Measurements from ENCODE around the gene ZNF778. TPM values are rescaled to one million over a fixed set of nuclear protein-coding genes. Genes with fewer than 3 reads are reported as not detected.
"Not testable (repeated sequence)": the region's sequence is repeated elsewhere in the genome, so short reads cannot be mapped to it uniquely, and the experiment has no call there.

The ZNF778 gene
- total RNA-seq, 2 donors from 2014 or later, result 12.9 to 30.2 TPM

DNA sequence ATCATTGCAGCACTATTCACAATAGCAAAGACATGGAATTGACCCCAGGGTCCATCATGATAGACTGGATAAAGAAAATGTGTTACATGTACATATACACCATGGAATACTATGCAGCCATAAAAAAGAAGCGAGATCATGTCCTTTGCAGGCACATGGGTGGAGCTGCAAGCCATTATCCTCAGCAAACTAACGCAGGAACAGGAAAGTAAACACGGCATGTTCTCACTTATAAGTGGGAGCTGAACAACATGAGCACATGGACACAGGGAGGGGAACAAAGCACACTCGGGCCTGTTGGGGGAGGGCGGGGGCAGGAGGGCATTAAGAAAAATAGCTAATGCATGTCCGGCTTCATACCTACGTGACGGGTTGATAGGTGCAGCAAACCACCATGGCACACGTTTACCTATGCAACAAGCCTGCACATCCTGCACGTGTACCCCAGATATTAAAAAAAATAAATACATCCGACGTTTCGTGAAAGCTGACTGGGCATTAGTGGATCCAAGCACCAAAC is 28.9 kb downstream of the ZNF778 start:
- Histone ChIP-seq H3K27me3 (replicated peaks; ENCODE audit: insufficient read depth) (no peaks in the 10 kb centered on the region), H3K27ac (peak overlapping the region in 1 of 2 donors; percentile 42), H3K9me3 (no peaks in the 10 kb centered on the region), H3K4me1 (replicated peaks) (no peaks in the 10 kb centered on the region), H3K36me3 (no peaks in the 10 kb centered on the region), H3K4me3 (peak overlapping the region; percentile 36 to 49)
- intact Hi-C loops (cut with DNase I), result loop anchor here (10.0 kb wide), 2 partner anchors 78 to 258 kb away; partner anchors contain the start of gene SPG7
- DNase-seq (ENCODE audit: low spot score), result no peak
- TF ChIP-seq POLR2AphosphoS5 (IDR thresholded peaks at IDR 0.05), result no peak
- TF ChIP-seq, protein P1, sequence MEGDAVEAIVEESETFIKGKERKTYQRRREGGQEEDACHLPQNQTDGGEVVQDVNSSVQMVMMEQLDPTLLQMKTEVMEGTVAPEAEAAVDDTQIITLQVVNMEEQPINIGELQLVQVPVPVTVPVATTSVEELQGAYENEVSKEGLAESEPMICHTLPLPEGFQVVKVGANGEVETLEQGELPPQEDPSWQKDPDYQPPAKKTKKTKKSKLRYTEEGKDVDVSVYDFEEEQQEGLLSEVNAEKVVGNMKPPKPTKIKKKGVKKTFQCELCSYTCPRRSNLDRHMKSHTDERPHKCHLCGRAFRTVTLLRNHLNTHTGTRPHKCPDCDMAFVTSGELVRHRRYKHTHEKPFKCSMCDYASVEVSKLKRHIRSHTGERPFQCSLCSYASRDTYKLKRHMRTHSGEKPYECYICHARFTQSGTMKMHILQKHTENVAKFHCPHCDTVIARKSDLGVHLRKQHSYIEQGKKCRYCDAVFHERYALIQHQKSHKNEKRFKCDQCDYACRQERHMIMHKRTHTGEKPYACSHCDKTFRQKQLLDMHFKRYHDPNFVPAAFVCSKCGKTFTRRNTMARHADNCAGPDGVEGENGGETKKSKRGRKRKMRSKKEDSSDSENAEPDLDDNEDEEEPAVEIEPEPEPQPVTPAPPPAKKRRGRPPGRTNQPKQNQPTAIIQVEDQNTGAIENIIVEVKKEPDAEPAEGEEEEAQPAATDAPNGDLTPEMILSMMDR (IDR thresholded peaks at IDR 0.05), result peak in 1 of 4 experiments; percentile 18
- WGBS, result 39% methylated on average over 13 of the region's 13 CpGs

DNA sequence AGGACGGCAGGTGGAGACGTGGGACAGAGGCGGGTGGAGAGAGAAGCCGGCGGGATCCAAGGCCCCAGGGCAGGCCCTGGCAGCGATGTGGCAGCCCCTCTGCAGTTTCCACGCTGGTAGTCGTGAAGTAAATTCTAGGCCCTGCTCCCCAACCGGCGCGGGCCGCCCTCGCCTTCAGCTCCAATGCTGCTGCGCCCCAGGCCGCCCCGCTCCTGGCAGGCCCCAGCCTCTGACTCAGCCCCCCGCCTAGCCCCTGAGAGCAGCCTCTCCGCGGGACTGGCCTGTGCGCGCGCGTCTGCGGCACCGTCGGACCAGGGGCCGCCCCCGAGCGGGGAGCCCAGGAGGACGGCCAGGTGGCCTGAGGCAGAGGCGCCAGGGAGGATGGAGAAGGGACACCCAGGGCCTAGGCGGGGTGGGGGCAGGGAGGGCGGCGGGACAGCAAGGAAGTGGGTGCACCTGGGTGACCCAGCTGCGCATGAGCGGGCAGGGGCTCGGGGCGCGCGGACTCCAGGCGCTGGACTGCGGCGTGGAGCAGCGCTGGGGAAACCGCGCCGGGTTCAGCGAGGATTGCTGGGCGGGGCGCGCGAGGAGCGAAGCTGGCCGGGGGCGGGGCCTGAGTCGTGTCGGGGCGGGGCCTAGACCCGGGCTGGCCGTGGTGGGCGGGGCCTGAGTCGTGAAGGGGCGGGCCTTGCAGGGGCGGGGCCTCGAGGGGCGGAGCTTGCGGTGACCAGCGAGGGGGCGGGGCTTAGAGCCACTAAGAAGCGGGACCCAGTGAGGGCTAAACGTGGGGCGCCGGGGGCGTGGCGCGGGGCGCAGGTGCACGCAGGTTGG is 29.6 kb downstream of the ZNF778 start:
- Histone ChIP-seq H3K36me3 (no peaks in the 10 kb centered on the region), H3K9me3 (no peaks in the 10 kb centered on the region), H3K27me3 (replicated peaks; ENCODE audit: insufficient read depth) (no peaks in the 10 kb centered on the region), H3K4me3 (peak overlapping the region; percentile 36 to 49), H3K4me1 (replicated peaks) (no peaks in the 10 kb centered on the region), H3K27ac (peak overlapping the region; percentile 23 to 42)
- DNase-seq (ENCODE audit: low spot score), result peak; percentile 91
- intact Hi-C loops (cut with DNase I), result loop anchor here (10.0 kb wide), 2 partner anchors 78 to 258 kb away; partner anchors contain the start of gene SPG7
- TF ChIP-seq, protein P1 (IDR thresholded peaks at IDR 0.05), result no peak
- TF ChIP-seq POLR2A (IDR thresholded peaks at IDR 0.05), result no peak
- under 1% methylated on average over 77 of the region's 78 CpGs for WGBS

DNA sequence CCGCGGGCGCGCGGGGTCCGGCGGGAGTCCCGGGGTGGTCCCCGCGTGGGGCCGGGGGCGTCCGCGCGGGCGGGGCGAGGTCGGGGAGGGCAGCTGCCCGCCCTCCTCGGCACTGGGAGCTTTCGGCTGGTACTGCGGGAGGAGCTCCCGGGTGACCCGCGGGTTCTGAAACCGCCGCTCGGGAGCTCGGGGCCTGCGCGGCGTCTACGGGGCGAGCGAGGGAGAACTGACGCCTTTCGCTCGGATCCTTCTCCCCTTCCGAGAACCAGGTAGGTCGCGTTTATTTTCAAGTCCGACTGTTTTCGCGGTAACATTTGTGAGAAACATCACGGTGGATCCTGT is 30.2 kb downstream of the ZNF778 start:
- H3K9me3 ChIP-seq; H3K36me3 ChIP-seq; DNase-seq (ENCODE audit: low spot score); H3K27me3 ChIP-seq (replicated peaks; ENCODE audit: insufficient read depth); H3K4me1 ChIP-seq (replicated peaks): not testable (repeated sequence)
- WGBS, result 1% methylated on average over 42 of the region's 45 CpGs
- intact Hi-C loops (cut with DNase I), result loop anchor here (10.0 kb wide), 2 partner anchors 77 to 257 kb away; partner anchors contain the start of gene SPG7
- peak overlapping the region in 1 of 2 donors; percentile 42 for H3K27ac ChIP-seq
- peak overlapping the region; percentile 36 to 49 for H3K4me3 ChIP-seq

DNA sequence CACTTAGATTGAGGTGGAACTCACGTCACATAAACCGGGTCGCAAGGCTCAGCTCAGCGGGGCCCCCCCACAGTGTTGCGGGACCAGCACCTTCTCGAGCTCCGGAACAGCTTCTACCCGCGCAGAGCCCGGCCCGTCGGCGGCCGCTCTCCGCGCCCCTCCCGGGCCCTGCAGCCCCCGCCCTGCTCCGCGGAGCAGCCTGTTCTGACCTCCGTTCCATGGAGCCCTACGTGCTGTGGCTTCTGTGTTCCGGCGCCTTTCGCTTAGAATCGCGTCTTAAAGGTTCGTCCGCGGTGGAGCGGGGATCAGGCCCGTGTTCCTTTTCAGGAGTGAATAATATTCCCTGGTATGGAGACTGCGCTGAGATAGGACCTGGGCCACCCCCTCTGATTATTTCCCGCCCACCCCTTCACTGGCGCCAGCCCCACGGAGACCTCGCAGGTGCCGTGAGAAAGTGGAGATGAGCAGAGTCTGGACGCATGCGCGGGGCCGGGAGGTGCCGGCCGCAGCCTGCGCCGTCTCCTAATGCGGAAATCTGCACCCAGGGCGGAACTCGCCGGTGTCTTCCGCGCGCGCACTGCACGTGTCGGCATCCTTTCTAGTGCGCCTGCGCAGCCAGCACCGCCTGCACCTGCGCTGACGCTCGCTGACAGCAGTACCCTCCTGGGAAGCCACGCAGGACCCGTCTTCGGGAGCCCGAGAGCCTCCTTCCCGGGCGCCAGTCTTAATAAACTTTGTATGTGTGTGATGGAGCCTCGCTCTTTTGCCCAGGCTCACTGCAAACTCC is 30.9 kb downstream of the ZNF778 start:
- intact Hi-C loops (cut with DNase I), result loop anchor here (10.0 kb wide), 2 partner anchors 76 to 256 kb away; partner anchors contain the start of gene SPG7
- TF ChIP-seq POLR2AphosphoS5 (IDR thresholded peaks at IDR 0.05) (no peak), POLR2A (IDR thresholded peaks at IDR 0.05) (no peak)
- TF ChIP-seq, protein P1 (IDR thresholded peaks at IDR 0.05), result no peak
- H3K27ac ChIP-seq, result no peak overlapping the region
- H3K4me1 ChIP-seq (replicated peaks), result no peaks in the 10 kb centered on the region
- no peaks in the 10 kb centered on the region for H3K36me3 ChIP-seq
- no peaks in the 10 kb centered on the region for H3K27me3 ChIP-seq (replicated peaks; ENCODE audit: insufficient read depth)
- DNase-seq (ENCODE audit: low spot score), result no peak
- WGBS, result 65% methylated on average over 69 of the region's 69 CpGs
- H3K9me3 ChIP-seq, result no peaks in the 10 kb centered on the region
- H3K4me3 ChIP-seq, result peak overlapping the region; percentile 36 to 49

DNA sequence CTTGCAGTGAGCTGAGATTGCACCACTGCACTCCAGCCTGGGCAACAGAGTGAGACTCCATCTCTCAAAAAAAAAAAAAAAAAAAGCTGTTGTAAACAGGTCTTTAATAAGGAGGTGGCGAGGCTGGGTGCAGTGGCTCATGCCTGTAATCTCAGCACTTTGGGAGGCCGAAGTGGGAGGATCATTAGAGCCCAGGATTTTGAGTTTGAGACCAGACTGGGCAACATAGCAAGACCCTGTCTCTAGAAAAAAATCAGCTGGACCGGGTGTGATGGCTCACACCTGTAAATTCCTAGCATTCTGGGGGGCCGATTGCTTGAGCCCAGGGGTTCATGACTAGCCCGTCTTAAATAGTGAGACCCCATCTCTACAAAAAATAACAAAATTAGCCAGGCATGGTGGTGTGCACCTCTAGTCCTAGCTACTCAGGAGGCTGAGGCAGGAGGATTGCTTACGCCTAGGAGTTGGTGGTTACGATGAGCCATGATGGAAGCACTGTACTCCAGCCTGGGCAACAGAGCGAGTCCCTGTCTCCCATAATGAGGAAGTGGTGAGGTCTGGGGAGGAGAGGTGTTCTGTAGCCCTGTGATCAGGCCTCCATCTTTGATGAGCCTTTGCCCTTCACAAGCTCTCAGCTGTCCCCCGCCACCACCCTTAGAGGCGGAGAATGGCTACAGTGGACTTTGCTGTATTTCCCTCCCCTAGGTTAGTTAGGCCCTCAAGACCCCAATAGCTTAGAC is 36.2 kb downstream of the ZNF778 start:
- Histone ChIP-seq H3K4me3 (no peak overlapping the region), H3K4me1 (replicated peaks) (peaks cover 7% of the 10 kb centered on the region), H3K27ac (no peak overlapping the region), H3K9me3 (no peaks in the 10 kb centered on the region), H3K36me3 (no peaks in the 10 kb centered on the region), H3K27me3 (replicated peaks; ENCODE audit: insufficient read depth) (no peaks in the 10 kb centered on the region)
- TF ChIP-seq, protein P1 (IDR thresholded peaks at IDR 0.05), result no peak
- TF ChIP-seq POLR2AphosphoS5 (IDR thresholded peaks at IDR 0.05) (no peak), POLR2A (IDR thresholded peaks at IDR 0.05) (no peak)
- intact Hi-C loops (cut with DNase I), result no loop called here
- DNase-seq (ENCODE audit: low spot score), result no peak
- 97% methylated on average over 10 of the region's 10 CpGs for WGBS
